RWPE2 (cell line): ENCODE measurements around the gene PLPPR1.

Experiments
- ATAC-seq: fragments of 200-7000 bp; cut with Tn5 transposase; 3 replicates; pipeline ENCODE4 v1.9.1; 2021; ENCODE audit warnings: low read depth
- DNase-seq: peaks from one replicate; pipeline ENCODE4 v3.0.0-alpha.2; 2020; ENCODE audit warnings: low spot score
- H3K27ac ChIP-seq: fragments of 450-650 bp; 2 replicates; pipeline ENCODE4 v1.5.1; 2017; ENCODE audit warnings: mild to moderate bottlenecking; ENCODE audit not compliant: poor library complexity, severe bottlenecking
- H3K27me3 ChIP-seq: fragments of 250-450 bp; sonication (Bioruptor Pico); 2 replicates; pipeline ENCODE4 v1.5.1; 2021; ENCODE audit warnings: mild to moderate bottlenecking, moderate library complexity; ENCODE audit not compliant: insufficient read depth, poor library complexity, severe bottlenecking
- H3K36me3 ChIP-seq: fragments of 250-450 bp; sonication (Bioruptor Pico); 2 replicates; pipeline ENCODE4 v1.5.1; 2020; ENCODE audit warnings: low read depth, mild to moderate bottlenecking, moderate library complexity
- H3K4me1 ChIP-seq: fragments of 250-450 bp; sonication (Bioruptor Pico); 2 replicates; pipeline ENCODE4 v1.5.1; 2021; ENCODE audit warnings: mild to moderate bottlenecking, moderate library complexity; ENCODE audit not compliant: insufficient read depth, poor library complexity, severe bottlenecking
- H3K4me3 ChIP-seq: fragments of 250-450 bp; sonication (Bioruptor Pico); 2 replicates; pipeline ENCODE4 v1.5.1; 2021; ENCODE audit warnings: mild to moderate bottlenecking, moderate library complexity; ENCODE audit not compliant: severe bottlenecking
- H3K9me3 ChIP-seq: fragments of 250-450 bp; sonication (Bioruptor Pico); 2 replicates; pipeline ENCODE4 v1.5.1; 2021; ENCODE audit warnings: mild to moderate bottlenecking, moderate library complexity; ENCODE audit not compliant: severe bottlenecking
- CTCF ChIP-seq: fragments of 450-650 bp; IDR thresholded peaks from one replicate; pipeline ENCODE4 v1.5.1; 2017; ENCODE audit warnings: mild to moderate bottlenecking, moderate library complexity; ENCODE audit not compliant: poor library complexity, severe bottlenecking

PLPPR1 gene

GRCh38 chr9:101087426-101087825, 58.9 kb downstream of the PLPPR1 start:
- ATAC-seq, result no peak
- Histone ChIP-seq H3K4me3 (no peak overlapping the region), H3K9me3 (no peaks in the 10 kb centered on the region), H3K36me3 (no peaks in the 10 kb centered on the region), H3K4me1 (no peaks in the 10 kb centered on the region), H3K27ac (no peak overlapping the region), H3K27me3 (no peaks in the 10 kb centered on the region)
- no peak for TF ChIP-seq CTCF
- DNase-seq, result no peak

- Histone ChIP-seq H3K4me3 (no peak overlapping the region), H3K9me3 (no peaks in the 10 kb centered on the region), H3K4me1 (no peaks in the 10 kb centered on the region), H3K27me3 (no peaks in the 10 kb centered on the region), H3K36me3 (no peaks in the 10 kb centered on the region), H3K27ac (no peak overlapping the region)
- no peak for ATAC-seq
- no peak for TF ChIP-seq CTCF
- DNase-seq, result no peak
These were observed 64.4 kb downstream of the PLPPR1 start for GRCh38 chr9:101092922-101093321.

- no peak for TF ChIP-seq CTCF
- Histone ChIP-seq H3K36me3 (no peaks in the 10 kb centered on the region), H3K27me3 (no peaks in the 10 kb centered on the region), H3K4me3 (no peak overlapping the region), H3K27ac (no peak overlapping the region), H3K9me3 (no peaks in the 10 kb centered on the region), H3K4me1 (no peaks in the 10 kb centered on the region)
- DNase-seq (no peak), ATAC-seq (peak; percentile 53; the same call in 2 of the 3 replicates)
These were observed 65.1 kb downstream of the PLPPR1 start for GRCh38 chr9:101093620-101094019.

- Histone ChIP-seq H3K27ac (no peak overlapping the region), H3K36me3 (no peaks in the 10 kb centered on the region), H3K27me3 (no peaks in the 10 kb centered on the region), H3K4me3 (no peak overlapping the region), H3K9me3 (no peaks in the 10 kb centered on the region), H3K4me1 (no peaks in the 10 kb centered on the region)
- DNase-seq, result no peak
- TF ChIP-seq CTCF, result no peak
- ATAC-seq, result no peak
These were observed 66.2 kb downstream of the PLPPR1 start for GRCh38 chr9:101094686-101095085.

GRCh38 chr9:101097210-101097609, 68.7 kb downstream of the PLPPR1 start:
- no peak for TF ChIP-seq CTCF
- Histone ChIP-seq H3K9me3 (no peaks in the 10 kb centered on the region), H3K27ac (no peak overlapping the region), H3K36me3 (no peaks in the 10 kb centered on the region), H3K4me3 (no peak overlapping the region), H3K4me1 (no peaks in the 10 kb centered on the region), H3K27me3 (no peaks in the 10 kb centered on the region)
- ATAC-seq (no peak), DNase-seq (no peak)
